Peyer's patch (tissue), 4 donors: ENCODE measurements around the gene ENC1.

Experiments used
- CTCF ChIP-seq, 6 experiments: fragments of 450-650 bp in 4 of 6; fragments of 200-600 bp in 2 of 6; sonication (generic) in 1 of 6; IDR thresholded peaks; one replicate each; pipeline ENCODE4 v1.5.1; 2017 to 2019; ENCODE audit warnings: antibody characterized with exemption in 6 of 6, mild to moderate bottlenecking in 3 of 6, moderate library complexity in 1 of 6
- POLR2A ChIP-seq, 2 donors: fragments of 450-650 bp; IDR thresholded peaks; one replicate each; pipeline ENCODE4 v1.5.1; 2017; ENCODE audit warnings: antibody characterized with exemption in 2 of 2, mild to moderate bottlenecking in 2 of 2, moderate library complexity in 2 of 2

- no peak for TF ChIP-seq CTCF (IDR thresholded peaks at IDR 0.05)
- TF ChIP-seq POLR2A (IDR thresholded peaks at IDR 0.05) = no peak
Observed at GRCh38 chr5:74642543-74642863, 2.0 kb upstream of the ENC1 start.
